Fibroblast of the conjunctiva (primary cell): ENCODE measurements around the gene EZR.

Source experiments
- DNase-seq: peaks from one replicate; pipeline ENCODE4 v3.0.0-alpha.2; 2010; ENCODE audit warnings: low read depth

Gene EZR

GRCh38 chr6:158760618-158761250, 58.4 kb downstream of the EZR start:
- no peak for DNase-seq

DNA sequence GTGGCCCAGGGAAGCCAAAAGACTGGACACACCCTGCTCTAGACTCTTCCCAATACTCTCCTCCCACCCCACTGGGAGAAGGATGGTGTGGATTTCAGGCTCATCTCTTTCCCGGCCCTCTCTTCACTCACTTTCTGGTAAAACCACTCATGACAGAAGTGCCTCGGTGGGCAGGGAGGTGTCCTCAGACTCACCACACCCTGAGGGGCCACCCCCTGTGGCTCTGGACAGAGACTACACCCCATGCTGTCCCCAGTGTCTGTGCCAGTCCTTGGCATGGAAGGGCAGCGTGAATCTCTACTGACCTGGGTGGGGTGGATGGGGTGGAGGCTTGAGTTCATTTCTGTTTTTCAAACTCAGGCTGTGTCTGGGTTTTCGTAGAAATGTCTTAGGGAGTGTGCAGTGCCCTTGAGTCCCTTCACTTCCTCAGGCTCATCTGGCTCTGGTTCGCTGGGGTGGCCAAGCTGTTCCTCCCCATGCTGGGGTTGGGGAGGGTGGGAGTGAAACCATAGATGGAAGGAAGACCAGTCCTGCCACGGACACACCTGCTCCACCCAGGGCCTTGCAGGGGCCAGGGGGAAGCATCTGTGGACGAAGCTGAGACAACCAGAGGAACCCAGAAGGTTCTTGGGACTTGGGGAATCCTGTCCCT, 59.1 kb downstream of the EZR start:
- no peak for DNase-seq

GRCh38 chr6:158758941-158759479, 60.2 kb downstream of the EZR start:
- DNase-seq = no peak

DNA sequence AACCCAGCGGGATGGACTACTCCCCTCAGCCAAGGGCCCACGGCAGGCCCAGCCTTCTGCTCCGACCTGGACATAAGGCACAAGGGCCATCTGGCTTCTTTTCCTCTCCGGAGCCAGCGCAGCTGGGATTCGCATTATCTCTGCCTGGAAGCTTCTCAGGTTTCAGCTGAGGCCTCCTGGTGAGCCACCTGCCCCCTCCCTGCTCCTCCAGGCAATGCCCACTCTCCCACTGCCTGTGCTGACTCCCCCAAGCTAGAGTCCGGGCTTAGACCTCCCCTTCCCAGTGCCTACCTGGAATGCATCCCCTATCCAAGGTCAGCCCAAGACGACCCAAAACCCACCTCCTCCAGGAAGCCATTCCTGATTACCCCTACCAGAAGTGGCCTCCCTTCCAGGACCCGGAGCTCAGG, 60.7 kb downstream of the EZR start:
- no peak for DNase-seq

DNA sequence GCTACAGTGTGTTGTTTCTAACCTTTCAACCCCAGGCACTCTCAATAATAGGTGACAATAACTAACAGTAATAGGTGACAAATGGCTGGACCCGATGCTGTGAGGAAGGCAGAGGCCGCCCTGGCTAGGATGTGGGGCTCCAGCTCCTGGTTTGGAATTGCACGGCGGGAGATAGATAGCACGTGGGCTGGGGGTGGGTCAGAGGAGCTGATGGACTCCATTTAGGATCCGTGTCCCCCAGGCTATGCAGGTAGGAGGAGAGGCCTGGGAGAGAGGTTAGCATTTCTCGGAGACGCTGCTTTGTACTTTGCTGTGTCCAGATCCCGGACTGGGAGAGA, 61.4 kb downstream of the EZR start:
- DNase-seq = no peak

GRCh38 chr6:158756977-158757752, 62.0 kb downstream of the EZR start:
- no peak for DNase-seq

GRCh38 chr6:158756126-158756525, 63.0 kb downstream of the EZR start:
- no peak for DNase-seq

DNA sequence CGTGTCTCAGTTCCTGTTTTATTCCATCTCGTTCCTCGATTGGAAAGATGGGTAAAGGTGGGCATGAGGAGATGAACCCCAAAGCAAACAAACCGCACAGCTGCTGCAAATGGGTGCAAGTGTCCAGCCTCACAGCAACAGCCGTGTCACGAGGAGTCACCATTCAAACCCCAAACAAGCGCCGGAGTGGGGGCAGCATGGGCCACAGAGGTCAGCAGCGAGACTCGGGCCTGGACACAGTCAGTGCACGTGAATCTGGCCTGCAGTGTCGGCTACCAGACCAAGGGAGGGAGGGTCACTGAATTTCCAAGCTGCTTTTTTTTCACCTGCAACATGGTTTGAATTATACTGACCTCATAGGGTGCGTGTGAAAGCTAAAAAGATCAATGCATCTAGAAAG, 63.5 kb downstream of the EZR start:
- DNase-seq = no peak

DNA sequence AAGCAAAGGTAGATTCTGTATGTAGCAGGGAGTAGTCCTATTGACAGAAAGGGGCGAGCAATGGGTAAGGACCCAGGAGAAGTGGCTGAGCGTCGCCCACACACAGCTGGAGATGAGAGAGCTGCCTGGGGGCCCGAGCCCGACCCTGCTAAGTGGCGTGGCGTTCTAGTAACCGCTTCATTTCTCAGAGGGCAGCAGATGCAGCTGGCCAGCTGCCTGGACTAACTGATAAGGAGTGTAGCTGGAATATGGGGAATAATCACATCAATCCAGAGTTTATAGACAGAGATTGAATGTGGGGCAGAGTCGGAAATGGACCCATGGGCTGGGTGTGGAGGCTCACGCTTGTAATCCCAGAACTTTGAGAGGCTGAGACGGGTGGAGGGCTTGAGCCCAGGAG, 64.4 kb downstream of the EZR start:
- no peak for DNase-seq

DNA sequence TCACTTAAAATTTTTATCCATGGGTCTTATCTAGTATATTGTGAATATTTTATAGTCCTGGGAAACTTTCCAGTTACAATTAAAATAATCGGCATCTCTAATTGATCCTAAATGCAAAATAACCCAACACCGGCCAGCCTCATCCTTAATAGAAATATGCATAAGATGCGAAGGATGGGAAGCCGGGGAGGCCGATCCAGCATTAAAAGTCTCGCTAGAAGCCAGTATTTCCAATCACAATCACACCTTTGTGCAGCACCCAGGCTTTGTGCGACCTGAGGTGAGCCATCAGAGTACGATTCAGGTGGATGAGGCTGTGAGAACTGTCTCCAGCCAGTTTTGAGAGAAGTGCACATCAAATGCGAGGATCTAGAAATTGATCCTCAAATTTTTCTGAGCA, 65.4 kb downstream of the EZR start:
- no peak for DNase-seq

DNA sequence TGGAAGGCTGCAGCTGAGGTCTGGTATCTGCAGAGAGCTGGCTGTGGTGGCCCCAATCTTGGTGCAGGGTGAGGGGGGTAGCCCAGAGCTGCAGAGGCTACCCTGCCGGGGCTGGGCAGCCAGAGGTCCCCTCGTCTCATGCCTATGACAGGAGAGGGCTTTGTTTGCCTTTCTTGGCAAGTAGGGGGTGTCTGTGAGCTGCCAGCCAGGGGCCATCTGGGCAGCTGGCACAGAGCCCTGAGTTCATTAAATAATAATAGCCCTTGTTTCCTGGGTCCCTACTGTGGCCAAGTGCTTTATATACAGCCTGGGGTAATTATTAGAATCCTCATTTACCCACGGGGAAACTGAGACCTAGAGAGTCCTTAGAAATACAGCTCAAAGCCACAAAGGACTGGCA, 66.6 kb downstream of the EZR start:
- no peak for DNase-seq

GRCh38 chr6:158751921-158752320, 67.2 kb downstream of the EZR start:
- no peak for DNase-seq

DNA sequence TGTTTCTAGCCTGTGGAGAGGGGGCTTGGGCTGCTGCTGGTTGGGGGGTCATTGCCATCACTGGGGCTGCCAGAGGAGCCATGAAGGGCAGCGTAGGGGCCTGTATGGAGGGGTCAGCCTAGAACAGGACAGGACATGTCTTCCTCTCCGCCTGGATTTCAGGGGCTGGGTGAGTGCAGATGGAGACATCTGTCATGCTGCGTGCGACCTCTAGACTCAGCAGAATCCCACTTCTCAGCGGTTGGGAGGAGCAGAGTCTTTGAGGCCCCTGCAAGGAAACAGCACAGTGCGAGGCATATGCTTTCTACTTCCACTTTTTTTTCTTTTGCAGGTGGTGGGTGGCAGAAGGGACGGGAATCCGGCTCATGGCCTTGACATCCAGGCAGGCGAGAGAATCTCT, 67.9 kb downstream of the EZR start:
- DNase-seq = no peak

DNA sequence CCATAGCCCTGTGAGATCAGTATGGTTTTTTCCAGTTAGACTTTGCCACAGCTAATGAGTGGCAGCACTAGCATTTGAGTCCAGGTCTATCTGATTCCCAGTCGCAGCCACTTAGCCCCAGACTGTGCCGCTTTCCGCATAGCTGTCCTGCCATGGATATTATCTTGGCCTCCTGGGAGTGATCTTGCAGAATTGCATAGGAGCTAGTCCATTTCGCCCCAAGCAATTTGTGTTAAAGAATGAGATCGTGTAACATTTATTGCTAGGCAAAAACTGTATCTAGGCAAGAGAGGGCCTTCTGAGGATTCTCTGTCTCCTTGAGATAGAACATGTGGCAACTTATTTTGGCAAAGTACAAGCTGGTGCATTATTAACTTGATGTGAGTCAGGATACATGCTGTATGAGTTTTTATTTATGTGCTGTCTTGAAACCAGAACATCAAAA, 74.2 kb downstream of the EZR start:
- peak; percentile 22 for DNase-seq

DNA sequence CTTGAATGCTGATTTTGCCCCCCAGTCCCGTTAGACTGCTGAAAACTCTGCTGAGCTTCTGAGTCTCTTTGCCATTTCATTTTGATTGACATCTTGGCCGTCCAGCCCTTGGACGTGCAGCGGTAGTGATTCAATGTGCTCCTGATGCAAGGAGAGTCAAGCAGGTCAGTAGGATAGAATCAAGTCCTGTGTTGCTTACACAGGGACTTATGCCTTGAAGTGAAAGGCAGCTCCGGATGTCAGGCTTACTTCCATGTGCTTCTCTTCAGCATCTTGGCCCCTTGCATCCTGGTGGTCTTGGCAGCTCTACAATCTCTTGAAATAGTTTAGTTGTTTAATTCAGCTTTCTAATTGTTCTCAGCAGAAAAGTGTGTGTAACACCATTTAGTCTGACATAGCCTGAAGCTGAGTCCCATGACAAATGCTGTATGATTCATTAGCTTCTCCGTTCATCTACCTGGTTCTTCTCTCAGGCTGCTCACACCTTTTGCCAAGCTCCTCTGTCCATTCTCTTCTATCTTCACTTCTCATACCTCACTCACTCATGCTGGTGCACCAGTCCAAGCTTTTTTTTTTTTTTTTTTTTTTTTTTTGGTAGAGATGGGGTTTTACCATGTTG, 76.0 kb downstream of the EZR start:
- DNase-seq = no peak

- no peak for DNase-seq
Observed at GRCh38 chr6:158739673-158740072, 79.5 kb downstream of the EZR start.

GRCh38 chr6:158737710-158738615, 81.2 kb downstream of the EZR start:
- DNase-seq = no peak

GRCh38 chr6:158737082-158737709, 82.0 kb downstream of the EZR start:
- no peak for DNase-seq

GRCh38 chr6:158735009-158735408, 84.2 kb downstream of the EZR start:
- no peak for DNase-seq

- no peak for DNase-seq
Observed at GRCh38 chr6:158730541-158730907, 88.6 kb downstream of the EZR start.

DNA sequence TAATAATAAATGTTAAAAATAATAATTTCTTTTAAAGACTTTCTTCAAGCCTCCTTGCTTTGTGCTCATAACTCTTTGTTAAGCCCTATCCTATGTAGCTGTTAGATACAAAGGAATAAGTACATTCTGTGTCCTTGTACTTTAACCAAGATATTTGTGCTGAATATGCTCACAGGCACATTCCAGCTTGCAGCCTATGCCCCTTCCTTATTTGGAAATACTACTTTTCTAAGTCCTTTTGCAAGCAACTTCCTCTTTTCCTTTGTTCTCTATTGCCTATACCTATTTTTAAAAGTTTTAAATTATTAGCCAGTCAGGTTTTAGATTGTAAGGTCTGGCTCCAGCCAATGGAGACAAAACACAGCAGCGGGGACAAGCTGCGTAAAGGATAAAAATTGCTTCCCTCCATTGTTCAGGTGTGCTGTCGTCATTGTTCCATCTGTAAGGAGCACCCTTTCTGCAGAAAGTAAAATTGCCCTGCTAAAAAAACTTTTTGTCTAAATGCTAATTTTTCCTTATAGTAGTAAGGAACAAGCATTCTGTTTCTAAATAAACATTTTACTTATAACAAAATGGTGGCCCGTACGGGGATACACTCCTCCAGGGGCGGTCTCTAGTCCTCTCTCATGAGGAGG, 89.1 kb downstream of the EZR start:
- no peak for DNase-seq
